D721Med (cell line): ENCODE data around the gene GPC6.

Experiments used
- DNase-seq: peaks from one replicate; pipeline ENCODE4 v3.0.0; 2011; ENCODE audit warnings: low spot score; ENCODE audit not compliant: insufficient read length
- FAIRE-seq: peaks from 2 replicates; lab custom pipeline; 2011; peaks lifted over from hg19 to GRCh38; lab: Jason Lieb, UNC
- CTCF ChIP-seq: IDR thresholded peaks from 2 replicates; pipeline ENCODE4 v1.5.1; 2012; ENCODE audit warnings: mild to moderate bottlenecking, control low read depth; ENCODE audit not compliant: insufficient read depth; ENCODE audit errors: missing control alignments

The GPC6 gene

GRCh38 chr13:93230261-93230855 lies 3.8 kb downstream of the GPC6 start:
- DNase-seq (no peak), FAIRE-seq (peak; percentile 53)
- no peak for TF ChIP-seq CTCF

- FAIRE-seq, result no peak
- no peak for DNase-seq
- TF ChIP-seq CTCF, result no peak
These were observed 5.3 kb downstream of the GPC6 start for GRCh38 chr13:93231867-93232266.

- FAIRE-seq, result no peak
- peak; percentile 34 for TF ChIP-seq CTCF
- no peak for DNase-seq
These were observed 7.4 kb downstream of the GPC6 start for GRCh38 chr13:93233997-93234416.

GRCh38 chr13:93234459-93234858 lies 7.9 kb downstream of the GPC6 start:
- DNase-seq (no peak), FAIRE-seq (peak; percentile 21)
- TF ChIP-seq CTCF, result no peak

GRCh38 chr13:93235258-93236015 lies 8.8 kb downstream of the GPC6 start:
- FAIRE-seq, result peak; percentile 86
- no peak for TF ChIP-seq CTCF
- DNase-seq, result no peak

- FAIRE-seq (no peak), DNase-seq (no peak)
- TF ChIP-seq CTCF, result no peak
These were observed 12.1 kb downstream of the GPC6 start for GRCh38 chr13:93238711-93239110.
